ENCODE measurements around the gene RAD18.

Gene RAD18

DNA sequence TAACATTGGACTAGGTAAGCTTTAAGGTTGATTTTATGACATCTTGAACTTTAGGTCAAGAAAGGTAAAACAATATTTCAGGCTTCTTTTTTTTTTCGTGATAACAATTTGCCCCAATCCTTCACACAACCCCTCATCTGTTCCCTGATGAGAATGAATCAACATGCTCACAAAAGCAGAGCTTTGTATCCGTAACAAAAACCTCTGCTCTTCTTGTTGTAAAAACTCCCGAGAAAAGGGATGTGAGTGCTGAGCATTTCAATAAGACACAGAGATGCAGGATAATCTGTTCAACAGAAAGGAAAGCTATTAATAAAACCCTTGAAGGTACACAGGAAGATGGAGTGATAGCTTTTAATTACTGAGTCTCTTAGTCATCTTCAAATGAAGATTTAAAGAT, 94.3 kb downstream of the RAD18 start:
- no peak overlapping the region for H3K4me3 ChIP-seq (ENCODE audit: low read depth, low read length)
- TF ChIP-seq, protein P1, sequence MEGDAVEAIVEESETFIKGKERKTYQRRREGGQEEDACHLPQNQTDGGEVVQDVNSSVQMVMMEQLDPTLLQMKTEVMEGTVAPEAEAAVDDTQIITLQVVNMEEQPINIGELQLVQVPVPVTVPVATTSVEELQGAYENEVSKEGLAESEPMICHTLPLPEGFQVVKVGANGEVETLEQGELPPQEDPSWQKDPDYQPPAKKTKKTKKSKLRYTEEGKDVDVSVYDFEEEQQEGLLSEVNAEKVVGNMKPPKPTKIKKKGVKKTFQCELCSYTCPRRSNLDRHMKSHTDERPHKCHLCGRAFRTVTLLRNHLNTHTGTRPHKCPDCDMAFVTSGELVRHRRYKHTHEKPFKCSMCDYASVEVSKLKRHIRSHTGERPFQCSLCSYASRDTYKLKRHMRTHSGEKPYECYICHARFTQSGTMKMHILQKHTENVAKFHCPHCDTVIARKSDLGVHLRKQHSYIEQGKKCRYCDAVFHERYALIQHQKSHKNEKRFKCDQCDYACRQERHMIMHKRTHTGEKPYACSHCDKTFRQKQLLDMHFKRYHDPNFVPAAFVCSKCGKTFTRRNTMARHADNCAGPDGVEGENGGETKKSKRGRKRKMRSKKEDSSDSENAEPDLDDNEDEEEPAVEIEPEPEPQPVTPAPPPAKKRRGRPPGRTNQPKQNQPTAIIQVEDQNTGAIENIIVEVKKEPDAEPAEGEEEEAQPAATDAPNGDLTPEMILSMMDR (IDR thresholded peaks at IDR 0.05; ENCODE audit: low read depth, low read length): no peak

GRCh38 chr3:8867646-8868045, 95.6 kb downstream of the RAD18 start:
- TF ChIP-seq, protein P1 (IDR thresholded peaks at IDR 0.05; ENCODE audit: low read depth, low read length): no peak
- H3K4me3 ChIP-seq (ENCODE audit: low read depth, low read length): no peak overlapping the region

GRCh38 chr3:8865697-8866096, 97.6 kb downstream of the RAD18 start:
- TF ChIP-seq, protein P1 (IDR thresholded peaks at IDR 0.05; ENCODE audit: low read depth, low read length): no peak
- H3K4me3 ChIP-seq (ENCODE audit: low read depth, low read length): no peak overlapping the region

GRCh38 chr3:8864402-8865350, 98.6 kb downstream of the RAD18 start:
- TF ChIP-seq, protein P1 (IDR thresholded peaks at IDR 0.05; ENCODE audit: low read depth, low read length): no peak
- H3K4me3 ChIP-seq (ENCODE audit: low read depth, low read length): no peak overlapping the region

- no peak overlapping the region for H3K4me3 ChIP-seq (ENCODE audit: low read depth, low read length)
- TF ChIP-seq, protein P1 (IDR thresholded peaks at IDR 0.05; ENCODE audit: low read depth, low read length): no peak
These were observed 99.4 kb downstream of the RAD18 start for GRCh38 chr3:8863891-8864290.

DNA sequence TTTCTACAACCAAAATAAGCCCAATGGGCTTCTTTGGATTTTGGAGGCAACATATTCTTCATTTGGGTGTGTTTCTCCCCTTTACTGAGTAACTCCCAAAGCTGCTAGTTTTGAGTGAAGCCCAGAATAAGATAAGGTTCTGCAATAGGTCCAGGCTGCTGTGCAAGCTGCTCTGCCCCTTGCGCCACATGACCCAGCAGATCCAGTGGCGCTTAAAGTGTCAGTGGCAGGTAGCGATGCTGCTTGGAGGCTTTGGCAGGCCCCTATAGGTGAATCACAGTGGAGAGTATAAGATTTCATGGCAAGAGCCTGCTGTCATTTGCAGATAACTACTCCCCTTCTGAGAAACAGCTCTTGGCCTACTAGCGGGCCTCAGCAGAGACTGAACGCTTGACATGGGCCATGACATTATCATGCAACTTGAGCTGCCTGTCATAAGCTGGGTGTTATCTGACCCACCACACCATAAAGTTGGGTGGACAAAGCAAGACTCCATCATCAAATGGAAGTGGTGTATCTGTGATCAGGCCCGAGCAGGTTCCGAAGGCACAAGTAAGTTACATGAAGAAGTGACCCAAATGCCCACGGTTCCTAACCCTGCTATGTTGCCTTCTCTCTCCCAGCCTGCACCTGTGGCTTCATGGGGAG, 105.4 kb downstream of the RAD18 start:
- TF ChIP-seq, protein P1 (IDR thresholded peaks at IDR 0.05; ENCODE audit: low read depth, low read length): no peak
- no peak overlapping the region for H3K4me3 ChIP-seq (ENCODE audit: low read depth, low read length)

DNA sequence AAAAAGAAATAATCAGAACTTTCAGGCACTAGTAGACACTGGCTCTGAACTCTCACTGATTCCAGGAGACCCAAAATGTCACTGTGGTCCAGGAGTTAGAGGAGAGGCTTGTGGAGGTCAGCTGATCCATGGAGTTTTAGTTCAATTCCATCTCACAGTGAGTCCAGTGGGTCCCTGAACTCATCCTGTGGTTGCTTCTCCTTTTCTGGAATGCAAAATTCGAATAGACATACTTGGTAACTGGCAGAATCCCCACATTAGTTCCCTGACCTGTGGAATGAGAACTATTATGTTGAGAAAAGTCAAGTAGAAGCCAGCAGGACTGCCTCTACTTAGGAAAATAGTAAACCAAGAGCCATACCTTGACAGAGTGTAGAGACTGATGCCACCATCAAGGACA, 106.6 kb downstream of the RAD18 start:
- H3K4me3 ChIP-seq (ENCODE audit: low read depth, low read length): no peak overlapping the region
- TF ChIP-seq, protein P1 (IDR thresholded peaks at IDR 0.05; ENCODE audit: low read depth, low read length): no peak

All from WI38 (cell line).